ENCODE measurements around the gene CDKN1A.

The CDKN1A gene

GRCh38 chr6:36636283-36636682, 42.2 kb upstream of the CDKN1A start:
- no peak for DNase-seq
- Histone ChIP-seq H3K4me1 (ENCODE audit: low read length) (no peaks in the 10 kb centered on the region), H3K27ac (ENCODE audit: low read length) (no peak overlapping the region), H3K4me3 (ENCODE audit: low read length) (no peak overlapping the region), H3K36me3 (replicated peaks; ENCODE audit: insufficient read depth, low read length) (no peaks in the 10 kb centered on the region), H3K4me2 (ENCODE audit: low read depth, low read length) (no peak overlapping the region), H3K79me2 (ENCODE audit: low read length) (no peaks in the 10 kb centered on the region), H3K27me3 (replicated peaks; ENCODE audit: insufficient read depth, low read length) (no peaks in the 10 kb centered on the region), H3K9me2 (replicated peaks; ENCODE audit: insufficient read depth, low read length) (no peaks in the 10 kb centered on the region), H3K9me3 (replicated peaks; ENCODE audit: insufficient read depth, low read length) (no peaks in the 10 kb centered on the region), H2AFZ (ENCODE audit: low read length) (no peak overlapping the region), H4K20me1 (ENCODE audit: insufficient read depth, low read length) (no peaks in the 10 kb centered on the region), H3K9ac (ENCODE audit: low read length) (no peak overlapping the region), H3F3A (ENCODE audit: insufficient read depth, low read length) (no peaks in the 10 kb centered on the region)
- TF ChIP-seq EZH2 (optimal IDR thresholded peaks at IDR 0.05; ENCODE audit: low read depth, low read length) (no peak), EZH2phosphoT487 (IDR thresholded peaks at IDR 0.05; ENCODE audit: low read length) (no peak)
- TF ChIP-seq, protein P1, sequence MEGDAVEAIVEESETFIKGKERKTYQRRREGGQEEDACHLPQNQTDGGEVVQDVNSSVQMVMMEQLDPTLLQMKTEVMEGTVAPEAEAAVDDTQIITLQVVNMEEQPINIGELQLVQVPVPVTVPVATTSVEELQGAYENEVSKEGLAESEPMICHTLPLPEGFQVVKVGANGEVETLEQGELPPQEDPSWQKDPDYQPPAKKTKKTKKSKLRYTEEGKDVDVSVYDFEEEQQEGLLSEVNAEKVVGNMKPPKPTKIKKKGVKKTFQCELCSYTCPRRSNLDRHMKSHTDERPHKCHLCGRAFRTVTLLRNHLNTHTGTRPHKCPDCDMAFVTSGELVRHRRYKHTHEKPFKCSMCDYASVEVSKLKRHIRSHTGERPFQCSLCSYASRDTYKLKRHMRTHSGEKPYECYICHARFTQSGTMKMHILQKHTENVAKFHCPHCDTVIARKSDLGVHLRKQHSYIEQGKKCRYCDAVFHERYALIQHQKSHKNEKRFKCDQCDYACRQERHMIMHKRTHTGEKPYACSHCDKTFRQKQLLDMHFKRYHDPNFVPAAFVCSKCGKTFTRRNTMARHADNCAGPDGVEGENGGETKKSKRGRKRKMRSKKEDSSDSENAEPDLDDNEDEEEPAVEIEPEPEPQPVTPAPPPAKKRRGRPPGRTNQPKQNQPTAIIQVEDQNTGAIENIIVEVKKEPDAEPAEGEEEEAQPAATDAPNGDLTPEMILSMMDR (IDR thresholded peaks at IDR 0.05; ENCODE audit: low read length), result no peak

- Histone ChIP-seq H3K4me2 (ENCODE audit: low read depth, low read length) (no peak overlapping the region), H3K4me3 (ENCODE audit: low read length) (no peak overlapping the region), H3K27ac (ENCODE audit: low read length) (no peak overlapping the region), H4K20me1 (ENCODE audit: insufficient read depth, low read length) (no peaks in the 10 kb centered on the region), H3K79me2 (ENCODE audit: low read length) (no peaks in the 10 kb centered on the region), H2AFZ (ENCODE audit: low read length) (no peak overlapping the region), H3K27me3 (replicated peaks; ENCODE audit: insufficient read depth, low read length) (no peaks in the 10 kb centered on the region), H3K4me1 (ENCODE audit: low read length) (no peaks in the 10 kb centered on the region), H3F3A (ENCODE audit: insufficient read depth, low read length) (no peaks in the 10 kb centered on the region), H3K9me3 (replicated peaks; ENCODE audit: insufficient read depth, low read length) (no peaks in the 10 kb centered on the region), H3K36me3 (replicated peaks; ENCODE audit: insufficient read depth, low read length) (no peaks in the 10 kb centered on the region), H3K9ac (ENCODE audit: low read length) (no peak overlapping the region), H3K9me2 (replicated peaks; ENCODE audit: insufficient read depth, low read length) (no peaks in the 10 kb centered on the region)
- no peak for TF ChIP-seq EZH2 (optimal IDR thresholded peaks at IDR 0.05; ENCODE audit: low read depth, low read length)
- TF ChIP-seq, protein P1 (IDR thresholded peaks at IDR 0.05; ENCODE audit: low read length), result no peak
- TF ChIP-seq EZH2phosphoT487 (IDR thresholded peaks at IDR 0.05; ENCODE audit: low read length), result no peak
- DNase-seq, result no peak
Observed at GRCh38 chr6:36636687-36637418, 41.7 kb upstream of the CDKN1A start.

GRCh38 chr6:36638579-36638978, 39.9 kb upstream of the CDKN1A start:
- H3K9me2 ChIP-seq (replicated peaks; ENCODE audit: insufficient read depth, low read length), result no peaks in the 10 kb centered on the region
- H3K27me3 ChIP-seq (replicated peaks; ENCODE audit: insufficient read depth, low read length), result no peaks in the 10 kb centered on the region
- H2AFZ ChIP-seq (ENCODE audit: low read length), result no peak overlapping the region
- no peaks in the 10 kb centered on the region for H3K4me1 ChIP-seq (ENCODE audit: low read length)
- H3K9me3 ChIP-seq (replicated peaks; ENCODE audit: insufficient read depth, low read length), result no peaks in the 10 kb centered on the region
- H3K4me3 ChIP-seq (ENCODE audit: low read length), result no peak overlapping the region
- no peak overlapping the region for H3K9ac ChIP-seq (ENCODE audit: low read length)
- H3K36me3 ChIP-seq (replicated peaks; ENCODE audit: insufficient read depth, low read length), result no peaks in the 10 kb centered on the region
- H4K20me1 ChIP-seq (ENCODE audit: insufficient read depth, low read length), result no peaks in the 10 kb centered on the region
- TF ChIP-seq EZH2phosphoT487 (IDR thresholded peaks at IDR 0.05; ENCODE audit: low read length) (no peak), EZH2 (optimal IDR thresholded peaks at IDR 0.05; ENCODE audit: low read depth, low read length) (no peak)
- TF ChIP-seq, protein P1 (IDR thresholded peaks at IDR 0.05; ENCODE audit: low read length), result no peak
- H3K79me2 ChIP-seq (ENCODE audit: low read length), result no peaks in the 10 kb centered on the region
- H3K27ac ChIP-seq (ENCODE audit: low read length), result no peak overlapping the region
- no peak for DNase-seq
- H3F3A ChIP-seq (ENCODE audit: insufficient read depth, low read length), result no peaks in the 10 kb centered on the region
- no peak overlapping the region for H3K4me2 ChIP-seq (ENCODE audit: low read depth, low read length)

All from MM.1S (cell line).